SU-DHL-6 (cell line): ENCODE results near the gene CCDC24.

ENCODE experiments used
- H2AFZ ChIP-seq: fragments of 200-600 bp; sonication (generic); 2 replicates; pipeline ENCODE4 v1.6.1; 2014; ENCODE audit warnings: low read depth, mild to moderate bottlenecking, moderate library complexity, mixed read lengths, antibody characterized with exemption, low read length; ENCODE audit not compliant: severe bottlenecking
- H3F3A ChIP-seq: fragments of 200-600 bp; shearing (Covaris generic); 2 replicates; pipeline ENCODE4 v1.6.0; 2016; ENCODE audit warnings: antibody characterized with exemption, mild to moderate bottlenecking; ENCODE audit not compliant: insufficient read depth
- H3K27ac ChIP-seq: fragments of 200-600 bp; sonication (generic); 2 replicates; pipeline ENCODE4 v1.5.1; 2016; ENCODE audit warnings: low read depth, mild to moderate bottlenecking, low read length, moderate library complexity, mixed read lengths
- H3K27me3 ChIP-seq: fragments of 200-600 bp; sonication (generic), shearing (Covaris generic); 2 replicates; pipeline ENCODE4 v1.6.0; 2014; ENCODE audit warnings: mild to moderate bottlenecking, low read length
- H3K36me3 ChIP-seq: fragments of 200-600 bp; sonication (generic); 2 replicates; pipeline ENCODE4 v1.6.1; 2014; ENCODE audit warnings: mild to moderate bottlenecking, low read length, mixed read lengths
- H3K4me2 ChIP-seq: fragments of 300-600, 200-600 bp; shearing (Covaris generic), sonication (generic); 2 replicates; pipeline ENCODE4 v1.6.0; 2014; ENCODE audit warnings: low read length, low read depth, mild to moderate bottlenecking; ENCODE audit not compliant: poor library complexity, severe bottlenecking
- H3K4me3 ChIP-seq: fragments of 200-600 bp; sonication (generic); 2 replicates; pipeline ENCODE4 v1.5.1; 2014; ENCODE audit warnings: antibody characterized with exemption, low read length, mild to moderate bottlenecking, mixed read lengths; ENCODE audit not compliant: insufficient read depth, poor library complexity, severe bottlenecking
- H3K79me2 ChIP-seq: fragments of 200-600 bp; sonication (generic); 2 replicates; pipeline ENCODE4 v1.6.1; 2014; ENCODE audit warnings: mild to moderate bottlenecking, low read length, moderate library complexity; ENCODE audit not compliant: insufficient read depth
- H3K9ac ChIP-seq: fragments of 200-600 bp; sonication (generic); 2 replicates; pipeline ENCODE4 v1.7.0; 2014; ENCODE audit warnings: mild to moderate bottlenecking, low read length
- H3K9me2 ChIP-seq: fragments of 200-600 bp; sonication (generic); replicated peaks from 2 replicates; pipeline ENCODE4 v1.6.1; 2014; ENCODE audit warnings: low read length; ENCODE audit not compliant: insufficient read depth
- H3K9me3 ChIP-seq: fragments of 200-600 bp; sonication (generic); 2 replicates; pipeline ENCODE4 v1.6.1; 2014; ENCODE audit warnings: low read length, mixed read lengths; ENCODE audit not compliant: insufficient read depth
- H4K20me1 ChIP-seq: fragments of 200-600 bp; sonication (generic); 2 replicates; pipeline ENCODE4 v1.6.1; 2014; ENCODE audit warnings: low read depth, mild to moderate bottlenecking, antibody characterized with exemption, low read length, moderate library complexity, mixed read lengths
- CTCF ChIP-seq: fragments of 200-600 bp; sonication (generic); IDR thresholded peaks from one replicate; pipeline ENCODE4 v1.5.1; 2017; ENCODE audit warnings: antibody characterized with exemption, mild to moderate bottlenecking, low read length, moderate library complexity; ENCODE audit not compliant: insufficient read depth, poor library complexity, severe bottlenecking
- EZH2phosphoT487 ChIP-seq: fragments of 200-600 bp; sonication (generic), shearing (Covaris generic); conservative IDR thresholded peaks from 2 replicates; pipeline ENCODE4 v1.6.1; 2018; ENCODE audit warnings: mild to moderate bottlenecking, antibody characterized with exemption, low read length, moderate library complexity, mixed read lengths

The CCDC24 gene

GRCh38 chr1:44016041-44016889, 24.9 kb downstream of the CCDC24 start:
- Histone ChIP-seq H3K27ac (no peak overlapping the region), H3K36me3 (no peaks in the 10 kb centered on the region), H3K79me2 (no peaks in the 10 kb centered on the region), H3K9me3 (no peaks in the 10 kb centered on the region), H3K4me3 (no peak overlapping the region), H3K9me2 (no peaks in the 10 kb centered on the region), H2AFZ (no peak overlapping the region), H3K27me3 (no peaks in the 10 kb centered on the region), H3F3A (no peaks in the 10 kb centered on the region), H3K4me2 (no peak overlapping the region), H4K20me1 (no peaks in the 10 kb centered on the region), H3K9ac (no peak overlapping the region)
- no peak for TF ChIP-seq CTCF
- TF ChIP-seq EZH2phosphoT487 = no peak

- H3K4me2 ChIP-seq = no peak overlapping the region
- H3K27ac ChIP-seq = no peak overlapping the region
- H4K20me1 ChIP-seq = no peaks in the 10 kb centered on the region
- H3K9me3 ChIP-seq = no peaks in the 10 kb centered on the region
- no peaks in the 10 kb centered on the region for H3K27me3 ChIP-seq
- H3K79me2 ChIP-seq = no peaks in the 10 kb centered on the region
- H3K9me2 ChIP-seq = no peaks in the 10 kb centered on the region
- no peak overlapping the region for H2AFZ ChIP-seq
- no peaks in the 10 kb centered on the region for H3K36me3 ChIP-seq
- TF ChIP-seq EZH2phosphoT487 (no peak), CTCF (no peak)
- no peak overlapping the region for H3K4me3 ChIP-seq
- no peaks in the 10 kb centered on the region for H3F3A ChIP-seq
- H3K9ac ChIP-seq = no peak overlapping the region
These were observed 25.5 kb downstream of the CCDC24 start for GRCh38 chr1:44016890-44017400.

- no peaks in the 10 kb centered on the region for H3K79me2 ChIP-seq
- no peaks in the 10 kb centered on the region for H3K27me3 ChIP-seq
- no peak overlapping the region for H3K4me2 ChIP-seq
- H2AFZ ChIP-seq = no peak overlapping the region
- no peak overlapping the region for H3K9ac ChIP-seq
- H4K20me1 ChIP-seq = no peaks in the 10 kb centered on the region
- no peaks in the 10 kb centered on the region for H3K9me3 ChIP-seq
- H3K9me2 ChIP-seq = no peaks in the 10 kb centered on the region
- no peaks in the 10 kb centered on the region for H3K36me3 ChIP-seq
- no peaks in the 10 kb centered on the region for H3F3A ChIP-seq
- no peak overlapping the region for H3K4me3 ChIP-seq
- no peak for TF ChIP-seq EZH2phosphoT487
- no peak for TF ChIP-seq CTCF
- no peak overlapping the region for H3K27ac ChIP-seq
These were observed 28.1 kb downstream of the CCDC24 start for GRCh38 chr1:44019466-44019948.
